Measurements from ENCODE around the gene P2RY2.

The P2RY2 gene

DNA sequence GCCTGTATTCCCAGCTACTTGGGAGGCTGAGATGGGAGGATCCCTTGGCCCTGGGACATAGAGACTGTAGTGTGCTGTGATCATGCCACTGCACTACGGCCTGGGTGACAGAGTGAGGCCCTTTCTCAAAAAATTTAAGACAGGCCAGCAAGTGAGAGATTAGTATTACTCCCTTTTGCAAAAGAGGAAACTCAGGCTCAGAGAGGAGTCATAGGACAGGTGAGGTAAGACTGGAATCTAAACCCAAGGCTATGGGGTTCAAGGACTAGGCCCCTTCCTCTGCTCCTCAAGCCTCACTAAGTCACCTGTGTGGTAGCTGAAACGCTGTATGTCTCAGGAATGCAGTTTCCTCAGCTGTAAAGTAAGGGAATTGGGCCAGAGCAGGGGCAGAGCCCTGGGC lies 1.6 kb upstream of the P2RY2 start:
- FAIRE-seq (no peak), DNase-seq (ENCODE audit: insufficient read length, low spot score) (no peak)
- TF ChIP-seq CTCF (IDR thresholded peaks at IDR 0.05; ENCODE audit: insufficient read depth, missing control alignments) = no peak

GRCh38 chr11:73217131-73217809 lies 811 bp upstream of the P2RY2 start:
- DNase-seq (ENCODE audit: insufficient read length, low spot score) = no peak
- TF ChIP-seq CTCF (IDR thresholded peaks at IDR 0.05; ENCODE audit: insufficient read depth, missing control alignments) = no peak
- FAIRE-seq = no peak

GRCh38 chr11:73217810-73218105 lies 323 bp upstream of the P2RY2 start:
- DNase-seq (ENCODE audit: insufficient read length, low spot score) = no peak
- FAIRE-seq = no peak
- no peak for TF ChIP-seq CTCF (IDR thresholded peaks at IDR 0.05; ENCODE audit: insufficient read depth, missing control alignments)

GRCh38 chr11:73218830-73219215 lies 742 bp downstream of the P2RY2 start:
- no peak for FAIRE-seq
- no peak for TF ChIP-seq CTCF (IDR thresholded peaks at IDR 0.05; ENCODE audit: insufficient read depth, missing control alignments)
- DNase-seq (ENCODE audit: insufficient read length, low spot score) = no peak

DNA sequence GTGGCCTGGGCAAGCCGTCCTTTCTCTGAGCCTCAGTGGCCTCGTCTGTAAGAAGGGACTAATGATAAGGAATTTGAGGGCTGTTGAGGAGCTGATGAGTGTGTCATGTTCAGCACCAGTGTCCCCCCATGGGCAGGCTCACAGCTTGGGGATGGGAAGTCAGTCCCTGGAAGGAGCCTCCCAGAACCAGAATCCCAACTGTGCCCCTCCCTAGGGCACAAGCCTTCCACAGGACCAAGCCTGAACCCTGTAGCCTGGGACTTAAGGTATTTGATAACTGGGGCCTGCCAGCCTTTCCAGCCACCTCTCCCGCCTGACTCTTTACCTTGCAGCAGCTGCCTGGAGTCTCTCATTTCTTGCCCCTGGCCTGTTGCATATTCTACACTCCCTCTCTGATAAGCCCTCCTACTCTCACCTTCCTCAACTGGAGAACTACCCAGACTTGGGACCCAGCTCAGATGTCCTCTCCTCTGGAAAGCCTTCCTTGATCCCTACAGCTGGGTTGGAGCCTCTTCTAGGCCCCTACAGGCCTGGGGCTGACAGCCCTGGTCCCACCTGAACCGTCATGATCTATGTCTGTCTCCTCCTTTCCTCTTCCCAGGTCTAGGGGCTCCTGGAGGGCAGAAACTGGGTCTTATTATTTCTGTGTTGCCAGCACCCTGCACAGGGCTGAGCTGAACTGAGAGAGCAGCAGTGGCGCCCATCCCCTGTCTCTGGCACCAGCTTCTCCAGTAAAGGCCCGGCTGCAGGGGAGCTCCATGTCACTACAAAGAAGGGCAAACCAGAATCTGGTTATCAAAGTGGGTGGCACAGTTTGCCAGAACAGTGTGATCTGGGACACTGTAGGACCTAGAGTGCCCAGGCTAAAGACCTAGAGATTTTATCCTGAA lies 1.6 kb downstream of the P2RY2 start:
- FAIRE-seq (no peak), DNase-seq (ENCODE audit: insufficient read length, low spot score) (no peak)
- no peak for TF ChIP-seq CTCF (IDR thresholded peaks at IDR 0.05; ENCODE audit: insufficient read depth, missing control alignments)

- DNase-seq (ENCODE audit: insufficient read length, low spot score) = no peak
- FAIRE-seq = no peak
- TF ChIP-seq CTCF (IDR thresholded peaks at IDR 0.05; ENCODE audit: insufficient read depth, missing control alignments) = no peak
Observed at GRCh38 chr11:73221451-73221850, 3.4 kb downstream of the P2RY2 start.

GRCh38 chr11:73221996-73222395 lies 3.9 kb downstream of the P2RY2 start:
- FAIRE-seq (no peak), DNase-seq (ENCODE audit: insufficient read length, low spot score) (no peak)
- TF ChIP-seq CTCF (IDR thresholded peaks at IDR 0.05; ENCODE audit: insufficient read depth, missing control alignments) = no peak
